Nephron (organoid): ENCODE data around the gene TRIM37.

ENCODE experiments used
- H3K27ac Mint-ChIP-seq, 3 experiments: 2 replicates each; pipeline ENCODE4 v1.8.0; 2020; ENCODE audit warnings: mixed read lengths in 3 of 3, mild to moderate bottlenecking in 2 of 3, moderate library complexity in 1 of 3
- H3K27me3 Mint-ChIP-seq: 2 replicates; pipeline ENCODE4 v1.8.0; 2021; ENCODE audit warnings: low read depth, mild to moderate bottlenecking, moderate library complexity, mixed read lengths
- H3K36me3 Mint-ChIP-seq: 2 replicates; pipeline ENCODE4 v1.8.0; 2020; ENCODE audit warnings: low read depth, mixed read lengths
- H3K4me1 Mint-ChIP-seq: 2 replicates; pipeline ENCODE4 v1.8.0; 2020; ENCODE audit warnings: mixed read lengths
- H3K4me3 Mint-ChIP-seq, 3 experiments: 2 replicates each; pipeline ENCODE4 v1.8.0; 2020; ENCODE audit warnings: mild to moderate bottlenecking in 3 of 3, mixed read lengths in 3 of 3, moderate library complexity in 2 of 3
- H3K9me3 Mint-ChIP-seq: 2 replicates; pipeline ENCODE4 v1.8.0; 2020; ENCODE audit warnings: mixed read lengths
- CTCF ChIP-seq, 3 experiments: fragments of 200-600 bp; sonication (generic); IDR thresholded peaks; one replicate each; pipeline ENCODE4 v1.5.0; 2021; ENCODE audit warnings: antibody characterized with exemption in 3 of 3; ENCODE audit not compliant: unreplicated experiment in 3 of 3

Gene TRIM37

DNA sequence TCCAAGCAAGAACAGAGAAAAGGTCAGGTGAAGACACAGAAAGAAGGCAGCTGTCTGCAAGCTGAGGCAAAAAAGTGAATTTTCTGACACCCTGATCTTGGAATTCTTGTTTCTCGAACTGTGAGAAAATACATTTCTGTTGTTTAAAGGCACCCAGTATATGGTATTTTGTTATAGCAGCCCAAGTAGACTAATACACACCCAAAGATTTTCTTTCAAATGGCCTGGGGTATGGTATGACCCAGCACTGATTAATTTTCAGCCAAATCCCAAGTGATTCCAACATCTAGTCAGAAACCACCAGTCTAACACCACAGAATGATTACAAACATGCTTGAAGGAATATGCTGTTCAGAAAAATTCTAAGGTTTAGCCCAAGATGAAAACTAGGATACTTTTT is 36.8 kb downstream of the TRIM37 start:
- Mint-ChIP-seq H3K4me3 (no peak overlapping the region), H3K27ac (no peak overlapping the region), H3K4me1 (no peaks in the 10 kb centered on the region), H3K27me3 (no peaks in the 10 kb centered on the region), H3K9me3 (no peaks in the 10 kb centered on the region), H3K36me3 (peaks cover 53% of the 10 kb centered on the region)
- TF ChIP-seq CTCF (IDR thresholded peaks at IDR 0.05; ENCODE audit: unreplicated experiment in 3 of 3): no peak

DNA sequence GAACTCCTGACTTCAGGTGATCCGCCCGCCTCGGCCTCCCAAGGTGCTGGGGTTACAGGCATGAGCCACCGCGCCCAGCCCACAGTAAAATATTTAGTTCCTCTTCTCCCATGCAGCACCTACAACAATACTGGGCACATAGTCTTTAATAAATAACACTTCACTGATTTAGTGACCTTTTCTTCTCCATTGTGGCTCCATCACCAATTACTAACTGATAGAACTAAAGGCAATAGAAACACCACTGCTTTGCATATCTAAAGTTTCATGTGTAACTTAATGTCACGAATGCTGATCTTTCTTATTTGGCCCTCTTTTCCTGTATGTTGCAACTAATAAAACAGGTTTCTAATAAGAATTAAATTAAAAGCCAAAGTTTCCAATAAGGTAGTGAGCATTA is 38.9 kb downstream of the TRIM37 start:
- peaks cover 49% of the 10 kb centered on the region for H3K36me3 Mint-ChIP-seq
- H3K4me3 Mint-ChIP-seq: no peak overlapping the region
- no peaks in the 10 kb centered on the region for H3K27me3 Mint-ChIP-seq
- no peaks in the 10 kb centered on the region for H3K4me1 Mint-ChIP-seq
- no peaks in the 10 kb centered on the region for H3K9me3 Mint-ChIP-seq
- no peak for TF ChIP-seq CTCF (IDR thresholded peaks at IDR 0.05; ENCODE audit: unreplicated experiment in 3 of 3)
- no peak overlapping the region for H3K27ac Mint-ChIP-seq

DNA sequence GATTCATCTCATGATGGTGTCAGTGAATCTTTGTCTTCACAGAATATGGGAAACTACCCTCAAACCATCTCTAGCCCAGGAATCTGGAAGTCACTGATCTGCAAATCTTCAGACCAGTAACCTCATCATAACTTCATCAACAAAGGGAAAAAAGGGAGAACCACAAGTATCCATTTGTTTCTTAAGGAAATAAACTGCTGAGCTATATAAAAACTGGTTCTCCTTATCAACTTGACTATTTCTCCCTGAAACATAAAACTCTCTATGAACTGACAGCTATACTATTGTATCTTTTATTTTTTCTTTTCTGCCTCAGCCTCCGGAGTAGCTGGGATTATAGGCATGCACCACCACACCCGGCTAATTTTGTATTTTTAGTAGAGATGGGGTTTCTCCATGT is 39.3 kb downstream of the TRIM37 start:
- Mint-ChIP-seq H3K36me3 (peaks cover 53% of the 10 kb centered on the region), H3K4me3 (no peak overlapping the region), H3K27me3 (no peaks in the 10 kb centered on the region), H3K4me1 (no peaks in the 10 kb centered on the region), H3K9me3 (no peaks in the 10 kb centered on the region), H3K27ac (no peak overlapping the region)
- TF ChIP-seq CTCF (IDR thresholded peaks at IDR 0.05; ENCODE audit: unreplicated experiment in 3 of 3): no peak

- Mint-ChIP-seq H3K4me1 (no peaks in the 10 kb centered on the region), H3K4me3 (no peak overlapping the region), H3K9me3 (no peaks in the 10 kb centered on the region), H3K36me3 (peaks cover 46% of the 10 kb centered on the region), H3K27me3 (no peaks in the 10 kb centered on the region), H3K27ac (no peak overlapping the region)
- TF ChIP-seq CTCF (IDR thresholded peaks at IDR 0.05; ENCODE audit: unreplicated experiment in 3 of 3): no peak
These were observed 44.2 kb downstream of the TRIM37 start for GRCh38 chr17:59062509-59062908.

DNA sequence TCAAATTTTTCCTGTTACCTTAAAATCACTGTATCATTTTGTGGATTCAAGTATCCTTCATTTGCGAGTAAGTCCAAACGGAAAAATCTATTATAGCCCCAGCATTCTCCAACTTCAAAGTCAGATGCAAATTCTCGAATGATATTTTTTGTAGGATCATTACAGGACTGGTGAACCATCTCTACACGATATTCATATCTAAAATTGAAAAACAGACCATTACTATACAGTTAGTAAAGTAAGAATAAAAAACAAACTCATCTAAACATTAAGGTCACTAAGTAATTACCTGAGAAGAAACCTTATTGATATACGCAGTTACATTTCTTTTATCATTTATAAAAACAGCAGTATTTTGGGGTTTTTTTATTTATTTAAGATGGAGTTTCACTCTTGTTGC is 49.8 kb downstream of the TRIM37 start:
- no peak for TF ChIP-seq CTCF (IDR thresholded peaks at IDR 0.05; ENCODE audit: unreplicated experiment in 3 of 3)
- H3K27ac Mint-ChIP-seq: no peak overlapping the region
- no peak overlapping the region for H3K4me3 Mint-ChIP-seq

DNA sequence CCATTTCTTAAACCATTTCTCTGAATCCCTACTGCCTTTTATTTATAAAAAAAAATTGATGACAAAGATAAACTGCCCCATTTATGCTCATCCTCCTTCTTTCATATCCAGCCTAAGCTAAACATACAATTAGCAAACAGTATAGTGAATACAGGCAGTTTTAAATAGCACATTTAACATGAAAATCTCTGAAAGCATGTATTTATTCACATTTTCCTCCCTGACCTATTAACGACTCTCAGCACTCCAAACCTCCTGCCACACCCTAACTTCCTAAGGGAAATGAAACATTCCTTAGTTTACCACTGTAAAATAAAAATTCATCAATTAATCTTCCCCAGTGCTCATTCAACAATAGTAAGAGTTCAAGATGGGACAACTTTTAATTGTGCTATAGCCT is 56.9 kb downstream of the TRIM37 start:
- H3K27ac Mint-ChIP-seq: no peak overlapping the region
- peaks cover 39% of the 10 kb centered on the region for H3K36me3 Mint-ChIP-seq
- TF ChIP-seq CTCF (IDR thresholded peaks at IDR 0.05; ENCODE audit: unreplicated experiment in 3 of 3): no peak
- H3K4me3 Mint-ChIP-seq: no peak overlapping the region
- no peaks in the 10 kb centered on the region for H3K4me1 Mint-ChIP-seq
- no peaks in the 10 kb centered on the region for H3K27me3 Mint-ChIP-seq
- H3K9me3 Mint-ChIP-seq: no peaks in the 10 kb centered on the region

More for the DNA sequence above, 49.8 kb downstream of the TRIM37 start:
- H3K4me1 Mint-ChIP-seq: no peaks in the 10 kb centered on the region
- peaks cover 53% of the 10 kb centered on the region for H3K36me3 Mint-ChIP-seq
- H3K9me3 Mint-ChIP-seq: no peaks in the 10 kb centered on the region
- no peaks in the 10 kb centered on the region for H3K27me3 Mint-ChIP-seq
